ENCODE results near the gene TCFL5. TPM values are rescaled to one million over a fixed set of nuclear protein-coding genes. Genes with fewer than 3 reads are reported as not detected.
A peak's percentile ranks its signal among the peaks of the same experiment; 100 is the strongest.

The TCFL5 gene
- polyA plus RNA-seq, 3 donors = 0.38 to 3.5 (median 0.89) TPM

GRCh38 chr20:62890444-62890843 is 28.8 kb upstream of the TCFL5 start:
- Histone ChIP-seq H3K36me3 (replicated peaks in 1 of 2; ENCODE audit: control insufficient read depth in 1 of 2, insufficient read depth in 2 of 2, low read length in 2 of 2) (peaks cover 97 to 100% of the 10 kb centered on the region in 2 donors), H3K4me3 (replicated peaks in 1 of 3; ENCODE audit: low read depth in 2 of 3, low read length in 3 of 3) (no peak overlapping the region), H3K4me2 (replicated peaks; ENCODE audit: extremely low read depth, low read length, poor library complexity, severe bottlenecking) (no peak overlapping the region), H4K20me1 (ENCODE audit: insufficient read depth, low read length) (peaks cover 35% of the 10 kb centered on the region), H3K27me3 (ENCODE audit: control insufficient read depth in 2 of 2, insufficient read depth in 2 of 2, low read length in 2 of 2) (no peaks in the 10 kb centered on the region), H3K9me3 (replicated peaks in 1 of 2; ENCODE audit: control insufficient read depth in 1 of 2, insufficient read depth in 1 of 2, low read length in 2 of 2) (no peaks in the 10 kb centered on the region), H3K9ac (ENCODE audit: insufficient read depth, low read length, poor library complexity, severe bottlenecking) (no peak overlapping the region), H3K4me1 (ENCODE audit: control insufficient read depth in 1 of 2, insufficient read depth in 2 of 2, low read length in 2 of 2) (peaks cover 0 to 5% of the 10 kb centered on the region in 2 donors), H3K27ac (ENCODE audit: low read depth in 1 of 2, low read length in 2 of 2) (no peak overlapping the region), H2AFZ (ENCODE audit: insufficient read depth, low read depth, low read length, poor library complexity, severe bottlenecking) (no peak overlapping the region), H3K79me2 (ENCODE audit: insufficient read depth, low read length) (no peaks in the 10 kb centered on the region)
- H3K36me3 Mint-ChIP-seq = peaks cover 92 to 98% of the 10 kb centered on the region in 2 donors
- WGBS (ENCODE audit: insufficient coverage) = 100% methylated on average over 2 of the region's 7 CpGs
- peaks cover 5% of the 10 kb centered on the region for H3K4me1 Mint-ChIP-seq
- H3K9me3 Mint-ChIP-seq = no peaks in the 10 kb centered on the region
- no peak for TF ChIP-seq CTCF (IDR thresholded peaks at IDR 0.05)
- no peak overlapping the region for H3K27ac Mint-ChIP-seq
- no peak overlapping the region for H3K4me3 Mint-ChIP-seq
- peaks cover 0 to 3% (median 0%) of the 10 kb centered on the region in 3 donors for H3K27me3 Mint-ChIP-seq (ENCODE audit: low read depth in 3 of 3)
- intact Hi-C loops (cut with micrococcal nuclease) = no loop called here
- no peak for DNase-seq

GRCh38 chr20:62889871-62890270 is 28.2 kb upstream of the TCFL5 start:
- TF ChIP-seq CTCF (IDR thresholded peaks at IDR 0.05) = no peak
- DNase-seq = no peak
- Mint-ChIP-seq H3K27ac (peak overlapping the region in 1 of 7 donors; percentile 41), H3K4me1 (peaks cover 5% of the 10 kb centered on the region), H3K27me3 (ENCODE audit: low read depth in 3 of 3) (peaks cover 0 to 3% (median 0%) of the 10 kb centered on the region in 3 donors), H3K9me3 (no peaks in the 10 kb centered on the region), H3K36me3 (peaks cover 87 to 93% of the 10 kb centered on the region in 2 donors), H3K4me3 (no peak overlapping the region)
- intact Hi-C loops (cut with micrococcal nuclease) = no loop called here
- Histone ChIP-seq H3K9ac (ENCODE audit: insufficient read depth, low read length, poor library complexity, severe bottlenecking) (no peak overlapping the region), H3K27ac (ENCODE audit: low read depth in 1 of 2, low read length in 2 of 2) (no peak overlapping the region), H3K36me3 (replicated peaks in 1 of 2; ENCODE audit: control insufficient read depth in 1 of 2, insufficient read depth in 2 of 2, low read length in 2 of 2) (peaks cover 91 to 96% of the 10 kb centered on the region in 2 donors), H3K9me3 (replicated peaks in 1 of 2; ENCODE audit: control insufficient read depth in 1 of 2, insufficient read depth in 1 of 2, low read length in 2 of 2) (no peaks in the 10 kb centered on the region), H3K4me2 (replicated peaks; ENCODE audit: extremely low read depth, low read length, poor library complexity, severe bottlenecking) (no peak overlapping the region), H3K4me1 (ENCODE audit: control insufficient read depth in 1 of 2, insufficient read depth in 2 of 2, low read length in 2 of 2) (peaks cover 0 to 5% of the 10 kb centered on the region in 2 donors), H3K4me3 (replicated peaks in 1 of 3; ENCODE audit: low read depth in 2 of 3, low read length in 3 of 3) (no peak overlapping the region), H4K20me1 (ENCODE audit: insufficient read depth, low read length) (peaks cover 35% of the 10 kb centered on the region), H3K27me3 (ENCODE audit: control insufficient read depth in 2 of 2, insufficient read depth in 2 of 2, low read length in 2 of 2) (no peaks in the 10 kb centered on the region), H2AFZ (ENCODE audit: insufficient read depth, low read depth, low read length, poor library complexity, severe bottlenecking) (no peak overlapping the region), H3K79me2 (ENCODE audit: insufficient read depth, low read length) (no peaks in the 10 kb centered on the region)
- 97% methylated on average over 9 of the region's 9 CpGs for WGBS (ENCODE audit: insufficient coverage)

All from CD14-positive monocyte (primary cell).